Measurements from ENCODE around the gene LINGO3. TPM values are rescaled to one million over a fixed set of nuclear protein-coding genes. Genes with fewer than 3 reads are reported as not detected.

LINGO3 gene
- total RNA-seq, 1 experiment from 2014 or later: 2.0 TPM

DNA sequence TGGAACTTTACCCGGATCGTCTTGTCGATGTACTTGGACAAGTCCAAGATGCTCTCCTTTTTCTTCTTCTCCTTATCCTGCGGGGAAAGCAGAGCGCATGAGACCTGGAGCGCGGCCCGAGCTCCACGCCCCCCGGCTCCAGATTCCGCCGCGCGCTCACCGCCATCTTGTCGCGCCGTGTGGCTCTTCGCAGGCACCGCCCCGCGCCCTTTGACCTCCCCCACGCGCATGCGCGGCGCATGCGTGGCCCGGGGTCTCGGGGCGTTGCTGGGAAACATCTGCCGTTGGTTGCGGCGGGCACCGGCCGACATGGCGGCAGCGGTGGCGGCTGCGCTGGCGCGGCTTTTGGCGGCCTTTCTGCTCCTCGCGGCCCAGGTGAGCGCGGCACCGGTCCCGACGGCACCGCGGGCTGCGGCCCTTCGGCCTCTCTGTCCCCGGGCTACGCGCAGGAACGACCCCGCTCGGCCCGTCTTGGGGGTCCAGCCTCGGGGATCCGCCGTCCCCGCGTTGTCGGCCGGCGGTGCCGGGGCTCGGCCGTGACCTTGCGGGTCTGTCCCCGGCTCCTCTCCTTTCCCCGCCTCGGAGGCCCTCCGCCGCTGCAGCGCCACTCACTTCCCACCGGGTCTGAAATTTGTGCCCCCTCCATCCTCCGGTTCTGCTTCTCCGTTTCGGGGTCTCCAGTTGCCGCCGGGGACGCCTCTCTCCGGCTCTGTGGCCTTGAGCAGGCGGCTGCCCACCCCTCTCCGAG lies 20.6 kb upstream of the LINGO3 start, which contains the start of the genes LSM7 and SPPL2B (continued):
- peak; percentile 52 for TF ChIP-seq USF2 (CRISPR knock-in tag; IDR thresholded peaks at IDR 0.05)
- no peak for TF ChIP-seq CBFB (CRISPR knock-in tag; IDR thresholded peaks at IDR 0.05; ENCODE audit: low read depth)
- TF ChIP-seq, protein P1, sequence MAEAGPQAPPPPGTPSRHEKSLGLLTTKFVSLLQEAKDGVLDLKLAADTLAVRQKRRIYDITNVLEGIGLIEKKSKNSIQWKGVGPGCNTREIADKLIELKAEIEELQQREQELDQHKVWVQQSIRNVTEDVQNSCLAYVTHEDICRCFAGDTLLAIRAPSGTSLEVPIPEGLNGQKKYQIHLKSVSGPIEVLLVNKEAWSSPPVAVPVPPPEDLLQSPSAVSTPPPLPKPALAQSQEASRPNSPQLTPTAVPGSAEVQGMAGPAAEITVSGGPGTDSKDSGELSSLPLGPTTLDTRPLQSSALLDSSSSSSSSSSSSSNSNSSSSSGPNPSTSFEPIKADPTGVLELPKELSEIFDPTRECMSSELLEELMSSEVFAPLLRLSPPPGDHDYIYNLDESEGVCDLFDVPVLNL (CRISPR knock-in tag; IDR thresholded peaks at IDR 0.05; ENCODE audit: borderline replicate concordance, low read depth): no peak
- 0 out of 2 replicates have a peak, but pooled peaks have one; percentile 33 for TF ChIP-seq ESRRA (CRISPR knock-in tag; IDR thresholded peaks at IDR 0.05; ENCODE audit: borderline replicate concordance)
- TF ChIP-seq NFYB (CRISPR knock-in tag; conservative IDR thresholded peaks at IDR 0.05; ENCODE audit: low read depth): no peak
- TF ChIP-seq RELA (CRISPR knock-in tag; IDR thresholded peaks at IDR 0.05; ENCODE audit: borderline replicate concordance): no peak; the same call in 1 of the 2 replicates
- TF ChIP-seq ATF3 (CRISPR knock-in tag; conservative IDR thresholded peaks at IDR 0.05): no peak
- TF ChIP-seq NFATC4 (CRISPR knock-in tag; IDR thresholded peaks at IDR 0.05): no peak
- TF ChIP-seq ZNF263 (CRISPR knock-in tag; IDR thresholded peaks at IDR 0.05; ENCODE audit: low read depth): 0 out of 2 replicates have a peak, but pooled peaks have one; percentile 46
- 0 out of 2 replicates have a peak, but pooled peaks have one; percentile 20 for TF ChIP-seq USF1 (CRISPR knock-in tag; IDR thresholded peaks at IDR 0.05)
- no peak for TF ChIP-seq CREB1 (CRISPR knock-in tag; IDR thresholded peaks at IDR 0.05)
- TF ChIP-seq SMAD3 (CRISPR knock-in tag; IDR thresholded peaks at IDR 0.05; ENCODE audit: borderline replicate concordance): no peak
- 0 out of 2 replicates have a peak, but pooled peaks have one; percentile 41 for TF ChIP-seq ELF4 (CRISPR knock-in tag; IDR thresholded peaks at IDR 0.05; ENCODE audit: low read depth)
- TF ChIP-seq, protein P2, sequence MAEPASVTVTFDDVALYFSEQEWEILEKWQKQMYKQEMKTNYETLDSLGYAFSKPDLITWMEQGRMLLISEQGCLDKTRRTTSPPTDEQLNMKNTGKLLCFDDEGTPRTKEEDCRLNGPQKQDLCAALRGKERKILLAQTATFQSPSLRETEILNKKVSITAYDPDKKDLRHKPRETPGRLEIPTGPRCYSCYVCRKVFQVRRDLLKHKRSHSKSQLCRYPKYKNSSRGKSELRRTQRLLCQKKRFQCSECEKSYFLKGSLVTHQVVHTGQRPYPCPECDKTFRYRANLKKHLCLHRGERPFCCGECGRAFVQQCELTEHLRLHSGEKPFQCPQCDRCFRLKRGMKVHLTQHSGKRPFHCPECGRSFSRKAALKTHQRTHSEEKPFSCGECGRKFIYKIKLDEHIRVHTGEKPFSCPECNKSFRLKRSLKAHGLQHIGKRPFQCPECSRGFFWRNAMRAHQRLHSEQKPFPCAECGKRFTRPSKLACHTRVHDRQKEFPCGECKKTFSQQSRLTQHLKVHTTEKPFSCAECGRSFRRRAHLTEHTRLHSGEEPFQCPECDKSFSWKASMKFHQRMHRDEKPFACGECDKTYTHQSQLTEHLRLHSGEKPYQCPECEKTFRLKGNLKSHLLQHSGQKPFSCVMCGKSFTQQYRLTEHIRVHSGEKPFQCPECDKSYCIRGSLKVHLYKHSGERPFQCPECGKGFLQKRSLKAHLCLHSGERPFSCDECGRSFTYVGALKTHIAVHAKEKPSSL (CRISPR knock-in tag; conservative IDR thresholded peaks at IDR 0.05): no peak
- TF ChIP-seq ZNF232 (CRISPR knock-in tag; IDR thresholded peaks at IDR 0.05): no peak

- Mint-ChIP-seq H3K36me3 (peaks cover 12% of the 10 kb centered on the region), H3K27me3 (ENCODE audit: low read depth) (no peaks in the 10 kb centered on the region), H3K4me3 (peak overlapping the region; percentile 100), H3K27ac (peak overlapping the region; percentile 98), H3K9me3 (no peaks in the 10 kb centered on the region), H3K4me1 (peaks cover 41% of the 10 kb centered on the region)
- ChIA-PET CTCF (interaction anchor here (0.5 to 3.3 kb wide), 10 partner anchors 9 to 553 kb away, joined by 3 to 20 read pairs (median 4); no protein-coding TSS in a partner anchor), POLR2A (interaction anchor here (0.6 to 1.3 kb wide), 2 partner anchors 14 to 100 kb away, joined by 3 read pairs; partner anchors contain the start of gene TIMM13)
- ATAC-seq (peak; percentile 59), DNase-seq (ENCODE audit: low spot score) (no peak)
- TF ChIP-seq ZNF121 (CRISPR knock-in tag; IDR thresholded peaks at IDR 0.05): 0 out of 2 replicates have a peak, but pooled peaks have one; percentile 12
- no peak for TF ChIP-seq NFE2L1 (CRISPR knock-in tag; IDR thresholded peaks at IDR 0.05)
Observed at GRCh38 chr19:2327773-2328400, 19.9 kb upstream of the LINGO3 start.
